Loucy (cell line): ENCODE measurements around the gene HECA.

Source experiments
- H2AFZ ChIP-seq: fragments of 200-600 bp; sonication (generic); 2 replicates; pipeline ENCODE4 v1.6.0; 2016; ENCODE audit warnings: antibody characterized with exemption, mild to moderate bottlenecking, low read length, moderate library complexity
- H3F3A ChIP-seq: fragments of 200-600 bp; 2 replicates; pipeline ENCODE4 v1.6.0; 2016; ENCODE audit warnings: antibody characterized with exemption, low read depth, mild to moderate bottlenecking
- H3K27me3 ChIP-seq: fragments of 200-600 bp; sonication (generic); 2 replicates; pipeline ENCODE4 v1.6.1; 2014; ENCODE audit warnings: low read length, mild to moderate bottlenecking; ENCODE audit not compliant: insufficient read depth, poor library complexity, severe bottlenecking
- H3K36me3 ChIP-seq: fragments of 200-600 bp; sonication (generic); 2 replicates; pipeline ENCODE4 v1.6.1; 2016; ENCODE audit warnings: low read length; ENCODE audit not compliant: insufficient read depth
- H3K4me1 ChIP-seq: fragments of 200-600 bp; sonication (generic); 2 replicates; pipeline ENCODE4 v1.5.1; 2014; ENCODE audit warnings: low read length, mild to moderate bottlenecking; ENCODE audit not compliant: insufficient read depth, poor library complexity, severe bottlenecking
- H3K4me2 ChIP-seq: fragments of 200-600 bp; sonication (generic); 2 replicates; pipeline ENCODE4 v1.6.0; 2014; ENCODE audit warnings: antibody characterized with exemption, low read length, low read depth, mild to moderate bottlenecking; ENCODE audit not compliant: poor library complexity, severe bottlenecking
- H3K4me3 ChIP-seq: fragments of 200-600 bp; sonication (generic); 2 replicates; pipeline ENCODE4 v1.5.1; 2014; ENCODE audit warnings: low read length, mild to moderate bottlenecking, mixed read lengths; ENCODE audit not compliant: poor library complexity, severe bottlenecking
- H3K79me2 ChIP-seq: fragments of 200-600 bp; sonication (generic); 2 replicates; pipeline ENCODE4 v1.6.1; 2014; ENCODE audit warnings: low read length; ENCODE audit not compliant: insufficient read depth
- H3K9ac ChIP-seq: fragments of 200-600 bp; sonication (generic); 2 replicates; pipeline ENCODE4 v1.6.0; 2014; ENCODE audit warnings: mild to moderate bottlenecking, low read depth, low read length, moderate library complexity; ENCODE audit not compliant: poor library complexity, severe bottlenecking
- H3K9me2 ChIP-seq: fragments of 200-600 bp; sonication (generic); replicated peaks from 2 replicates; pipeline ENCODE4 v1.6.1; 2016; ENCODE audit warnings: low read depth, low read length, mixed read lengths
- H3K9me3 ChIP-seq: fragments of 200-600 bp; sonication (generic); 2 replicates; pipeline ENCODE4 v1.6.1; 2014; ENCODE audit warnings: mild to moderate bottlenecking, antibody characterized with exemption, low read length, low read depth; ENCODE audit not compliant: insufficient read depth
- H4K20me1 ChIP-seq: fragments of 200-600 bp; sonication (generic); 2 replicates; pipeline ENCODE4 v1.6.0; 2014; ENCODE audit warnings: antibody characterized with exemption, low read length, mild to moderate bottlenecking; ENCODE audit not compliant: insufficient read depth, poor library complexity, severe bottlenecking
- CTCF ChIP-seq: fragments of 200-600 bp; sonication (generic); conservative IDR thresholded peaks from 2 replicates; pipeline ENCODE4 v1.5.1; 2014; ENCODE audit warnings: mild to moderate bottlenecking, antibody characterized with exemption, low read length
- EZH2phosphoT487 ChIP-seq: fragments of 200-600 bp; IDR thresholded peaks from 2 replicates; pipeline ENCODE4 v1.6.1; 2018; ENCODE audit warnings: antibody characterized with exemption, mild to moderate bottlenecking, moderate library complexity, borderline replicate concordance

The HECA gene

DNA sequence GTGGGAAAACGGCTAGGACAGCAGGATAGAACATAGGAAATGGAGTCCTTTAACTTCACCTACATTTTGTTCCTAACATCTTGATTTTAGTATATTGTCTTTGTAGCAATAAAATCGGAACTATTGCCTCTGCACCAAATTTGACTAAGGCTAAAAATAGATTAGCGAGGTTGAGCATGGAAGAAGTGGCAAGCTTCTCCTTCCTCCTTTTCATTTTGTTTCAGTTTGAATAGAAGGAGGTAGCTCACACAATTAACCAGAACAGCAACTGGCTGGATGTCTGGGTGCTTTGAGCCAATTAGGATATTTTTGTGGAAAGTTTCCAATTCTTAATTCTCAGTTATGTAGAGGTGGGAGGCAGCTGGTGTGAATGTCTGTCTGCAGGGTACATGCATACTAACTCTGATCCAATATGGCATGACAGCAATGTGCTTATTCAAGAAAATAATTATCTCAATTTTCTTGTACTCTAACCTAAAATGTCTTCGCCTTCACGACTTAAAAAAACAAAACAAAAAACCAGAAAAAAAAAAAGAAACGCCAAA, 3.1 kb upstream of the HECA start:
- H4K20me1 ChIP-seq, result peaks cover 2% of the 10 kb centered on the region
- no peak overlapping the region for H3K4me2 ChIP-seq
- H3K4me3 ChIP-seq, result no peak overlapping the region
- H3K9ac ChIP-seq, result no peak overlapping the region
- no peaks in the 10 kb centered on the region for H3K27me3 ChIP-seq
- H3K36me3 ChIP-seq, result no peaks in the 10 kb centered on the region
- no peak for TF ChIP-seq CTCF
- peaks cover 7% of the 10 kb centered on the region for H3K79me2 ChIP-seq
- no peaks in the 10 kb centered on the region for H3K9me2 ChIP-seq
- H3K9me3 ChIP-seq, result no peaks in the 10 kb centered on the region
- H2AFZ ChIP-seq, result no peak overlapping the region
- H3K4me1 ChIP-seq, result peaks cover 4% of the 10 kb centered on the region
- H3F3A ChIP-seq, result peaks cover 5% of the 10 kb centered on the region; the same call in 1 of the 2 replicates

GRCh38 chr6:139133262-139134063, 1.4 kb upstream of the HECA start:
- H2AFZ ChIP-seq, result peak overlapping the region; percentile 28; the same call in 1 of the 2 replicates
- peaks cover 20% of the 10 kb centered on the region for H3K4me1 ChIP-seq
- peaks cover 24% of the 10 kb centered on the region for H3K79me2 ChIP-seq
- H3F3A ChIP-seq, result peaks cover 5% of the 10 kb centered on the region; the same call in 1 of the 2 replicates
- H3K4me2 ChIP-seq, result peak overlapping the region; percentile 4
- no peaks in the 10 kb centered on the region for H3K36me3 ChIP-seq
- no peak overlapping the region for H3K4me3 ChIP-seq
- H3K9me3 ChIP-seq, result no peaks in the 10 kb centered on the region
- H3K9me2 ChIP-seq, result no peaks in the 10 kb centered on the region
- no peak overlapping the region for H3K9ac ChIP-seq
- no peaks in the 10 kb centered on the region for H3K27me3 ChIP-seq
- H4K20me1 ChIP-seq, result peaks cover 18% of the 10 kb centered on the region
- TF ChIP-seq EZH2phosphoT487 (no peak), CTCF (no peak)

- H2AFZ ChIP-seq, result peak overlapping the region; percentile 28; the same call in 1 of the 2 replicates
- peak overlapping the region; percentile 4 for H3K4me2 ChIP-seq
- no peak for TF ChIP-seq EZH2phosphoT487
- TF ChIP-seq CTCF, result no peak
- H3K9me3 ChIP-seq, result no peaks in the 10 kb centered on the region
- peaks cover 29% of the 10 kb centered on the region for H3K79me2 ChIP-seq
- no peaks in the 10 kb centered on the region for H3K9me2 ChIP-seq
- H3F3A ChIP-seq, result peaks cover 5% of the 10 kb centered on the region; the same call in 1 of the 2 replicates
- no peak overlapping the region for H3K4me3 ChIP-seq
- peaks cover 24% of the 10 kb centered on the region for H3K4me1 ChIP-seq
- no peak overlapping the region for H3K9ac ChIP-seq
- H4K20me1 ChIP-seq, result peaks cover 23% of the 10 kb centered on the region
- H3K27me3 ChIP-seq, result no peaks in the 10 kb centered on the region
- H3K36me3 ChIP-seq, result no peaks in the 10 kb centered on the region
Measured at GRCh38 chr6:139134064-139134395, 850 bp upstream of the HECA start.
